Breast epithelium (tissue), 3 donors: ENCODE data around the gene HUNK.

ENCODE experiments used
- CTCF ChIP-seq, 3 donors: fragments of 450-650 bp; IDR thresholded peaks; one replicate each; pipeline ENCODE4 v1.5.1; 2016 to 2017; ENCODE audit warnings: antibody characterized with exemption in 3 of 3, mild to moderate bottlenecking in 3 of 3, moderate library complexity in 3 of 3
- POLR2A ChIP-seq: fragments of 450-650 bp; IDR thresholded peaks from one replicate; pipeline ENCODE4 v1.6.1; 2016; ENCODE audit warnings: antibody characterized with exemption, mild to moderate bottlenecking, moderate library complexity
- POLR2AphosphoS5 ChIP-seq, 3 donors: sonication (generic); formaldehyde crosslinking; IDR thresholded peaks; one replicate each; pipeline ENCODE4 v1.6.1; 2017; ENCODE audit warnings: antibody characterized with exemption in 3 of 3

GRCh38 chr21:31855180-31855579, 17.6 kb upstream of the HUNK start:
- TF ChIP-seq CTCF (IDR thresholded peaks at IDR 0.05) (no peak), POLR2AphosphoS5 (IDR thresholded peaks at IDR 0.05) (no peak), POLR2A (no peak)
